HG02678 (cell line): ENCODE data around the gene GORAB.

ENCODE experiments used
- ATAC-seq: cut with Tn5 transposase; IDR thresholded peaks from one replicate; pipeline ENCODE4 v1.9.1; 2021; ENCODE audit warnings: mild to moderate bottlenecking, moderate library complexity; ENCODE audit not compliant: unreplicated experiment

GORAB gene

DNA sequence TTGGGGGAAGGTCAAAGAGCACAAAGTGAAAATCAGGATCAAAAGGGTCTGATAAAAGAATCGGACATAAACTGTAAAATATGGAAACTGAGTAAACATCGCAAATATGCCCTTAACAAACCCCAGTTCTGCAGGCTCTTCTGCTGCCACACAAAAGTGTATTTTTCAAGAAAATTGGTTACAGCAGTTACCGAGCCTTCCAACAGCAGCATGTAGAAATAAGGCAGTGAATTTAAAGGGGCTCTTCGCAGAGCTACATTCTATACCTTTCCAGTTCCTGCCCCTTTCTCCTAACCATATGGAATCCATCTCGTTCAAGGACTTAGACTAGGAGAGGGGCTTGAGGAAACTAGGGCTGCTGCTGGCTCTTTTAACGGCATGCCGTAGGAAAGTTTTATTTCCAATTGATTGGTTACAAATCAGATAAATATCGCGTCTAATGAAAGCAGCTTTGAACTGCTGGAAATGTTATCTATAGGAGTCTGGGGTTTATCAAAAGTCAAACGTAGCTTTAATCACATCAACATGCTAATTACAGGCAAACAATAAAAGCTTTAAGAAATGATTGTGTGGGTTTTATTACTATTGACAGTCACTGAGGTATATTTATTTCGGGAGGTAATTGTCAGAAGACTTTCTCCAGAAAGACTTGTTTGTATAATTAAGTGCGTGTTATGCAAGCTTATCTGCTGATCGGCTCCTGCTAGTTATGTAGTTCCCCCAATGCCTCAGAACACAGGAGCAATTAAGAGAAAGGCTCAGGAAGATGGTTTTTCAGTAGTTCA, 59.1 kb downstream of the GORAB start:
- no peak for ATAC-seq

DNA sequence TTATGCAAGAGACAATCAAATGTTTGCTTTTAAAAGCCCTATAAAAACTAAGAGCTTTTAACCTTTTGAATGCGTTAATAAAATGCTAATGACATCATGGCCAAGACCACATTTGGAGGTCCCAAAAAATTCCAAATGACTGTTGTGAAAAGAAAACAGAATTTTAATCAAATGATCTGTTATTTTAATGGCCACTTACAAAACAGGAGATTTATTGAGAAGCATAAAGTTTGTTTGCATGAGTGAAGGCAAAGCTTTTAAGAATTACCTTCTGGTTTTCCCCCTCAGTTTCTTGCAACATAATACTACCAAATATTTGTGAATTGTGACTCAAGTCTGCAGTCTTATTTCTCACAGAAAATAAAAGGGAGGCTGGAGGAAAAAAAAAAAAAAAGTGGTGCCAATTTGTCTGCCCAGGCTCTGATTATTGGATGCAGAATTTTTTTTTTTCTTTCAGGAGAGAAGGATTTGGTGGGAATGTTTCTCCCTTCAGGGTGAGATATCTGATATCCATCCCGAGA, 60.7 kb downstream of the GORAB start:
- ATAC-seq, result no peak

DNA sequence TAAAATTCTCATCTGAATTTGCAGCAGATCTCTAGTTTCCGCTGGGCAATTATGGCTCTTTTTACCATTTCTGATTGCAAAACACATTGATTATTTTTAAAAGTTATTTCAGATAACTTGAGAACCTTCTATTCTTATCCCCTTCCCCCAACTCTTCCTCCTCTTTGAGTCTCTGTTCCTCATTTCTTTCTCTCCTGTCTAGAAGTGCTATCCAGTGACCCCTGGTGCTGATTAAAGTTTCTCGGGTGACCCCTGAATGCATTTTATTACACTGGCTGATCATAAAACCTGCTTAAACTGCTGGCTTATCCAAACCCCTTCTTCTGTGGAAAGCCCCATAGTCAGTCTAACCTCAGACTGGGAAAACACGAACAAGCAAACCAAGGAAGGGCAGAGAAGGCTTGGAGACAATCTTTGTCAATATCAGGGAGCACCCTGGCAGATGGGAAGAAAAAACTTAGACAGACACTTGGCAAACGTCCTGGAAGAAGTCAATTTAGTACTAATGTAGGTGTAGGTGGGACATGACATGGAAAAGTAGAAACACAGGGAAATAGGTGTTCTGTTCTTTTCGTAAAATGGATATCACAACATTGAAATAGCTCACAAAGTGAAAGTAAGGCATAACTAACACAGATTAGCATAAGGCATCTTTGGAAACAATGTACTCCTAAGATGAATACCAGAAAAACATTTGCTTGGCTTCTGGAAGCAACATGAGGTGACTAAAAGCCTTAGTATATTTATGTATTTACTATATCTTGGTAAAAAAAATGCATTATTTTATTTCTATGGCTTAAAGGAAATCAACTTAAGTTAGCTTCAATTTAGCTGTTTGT, 61.4 kb downstream of the GORAB start:
- no peak for ATAC-seq

DNA sequence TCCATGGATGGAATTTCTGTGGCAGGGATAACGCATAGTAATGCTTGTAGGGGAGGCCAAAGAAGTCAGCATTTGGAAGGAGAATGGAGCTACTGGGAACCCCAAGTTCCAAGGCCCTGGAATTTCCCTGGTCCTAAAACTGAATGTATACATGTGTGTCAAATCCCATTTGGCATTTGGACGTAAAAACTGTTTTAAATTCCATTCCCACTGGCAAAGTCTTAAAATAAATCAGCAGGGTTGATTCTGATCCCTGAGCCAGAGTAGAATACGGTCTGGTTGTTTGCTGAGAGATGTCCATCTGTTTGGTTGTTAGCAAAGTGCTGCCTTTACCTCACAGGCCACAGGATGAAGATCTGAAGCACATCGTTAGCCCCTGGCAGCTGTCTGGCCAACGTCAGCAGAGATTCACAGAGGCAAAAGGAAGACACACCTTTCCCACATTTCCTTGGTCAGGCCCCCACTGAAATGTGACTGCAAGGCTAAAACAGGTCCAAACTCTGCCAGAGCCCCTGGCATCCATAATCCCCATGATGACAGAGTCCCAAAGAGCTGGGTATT, 62.2 kb downstream of the GORAB start:
- no peak for ATAC-seq

DNA sequence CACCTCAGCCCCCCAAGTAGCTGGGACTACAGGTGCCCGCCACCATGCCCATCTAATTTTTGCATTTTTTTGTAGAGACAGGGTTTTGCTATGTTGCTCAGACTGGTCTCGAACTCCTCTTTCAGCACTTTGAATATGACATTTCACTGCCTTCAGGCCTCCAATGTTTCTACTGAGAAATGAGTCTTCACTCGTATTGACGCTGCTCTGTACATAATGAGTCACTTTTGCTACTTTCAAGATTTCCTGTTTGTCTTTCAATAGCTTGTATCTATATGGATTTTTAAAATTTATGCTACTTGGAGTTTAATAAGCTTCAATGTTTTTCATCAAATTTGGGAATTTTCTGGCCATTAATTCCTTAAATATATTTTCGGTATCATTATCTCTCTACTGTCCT, 64.7 kb downstream of the GORAB start:
- ATAC-seq, result no peak

DNA sequence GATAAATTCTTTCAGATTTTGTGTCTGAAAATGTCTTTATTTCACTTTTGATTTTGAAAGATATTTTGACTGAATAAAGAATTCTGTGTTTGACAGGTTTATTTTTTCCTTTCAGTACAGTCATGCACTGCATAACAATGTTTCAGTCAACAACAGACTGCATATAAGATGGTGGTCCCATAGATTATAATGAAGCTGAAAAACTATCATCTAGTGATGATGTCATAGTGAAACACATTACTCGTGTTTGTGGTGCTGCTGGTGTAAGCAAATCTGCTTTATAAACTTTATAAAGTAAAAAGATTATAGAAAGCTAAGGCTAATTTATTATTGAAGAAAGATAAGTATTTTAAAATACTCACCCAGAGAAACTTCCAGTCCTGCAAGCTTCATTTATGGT, 66.7 kb downstream of the GORAB start:
- no peak for ATAC-seq

DNA sequence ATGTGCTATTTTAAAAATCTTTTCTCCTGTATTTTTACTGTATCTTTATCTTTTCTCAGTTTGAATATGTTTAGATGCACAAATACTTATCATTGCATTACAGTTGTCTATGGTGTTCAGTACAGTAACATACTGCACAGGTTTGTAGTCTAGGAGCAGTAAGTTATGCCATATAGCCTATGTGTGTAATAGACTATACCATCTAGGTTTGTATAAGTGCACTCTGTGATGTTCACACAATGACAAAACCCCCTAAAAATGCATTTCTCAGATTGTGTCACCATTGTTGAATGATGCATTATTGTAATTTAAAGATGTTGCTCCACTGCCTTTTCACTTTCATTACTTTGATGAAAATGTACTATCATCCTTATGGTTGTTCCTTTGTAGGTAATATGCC, 67.1 kb downstream of the GORAB start:
- no peak for ATAC-seq

DNA sequence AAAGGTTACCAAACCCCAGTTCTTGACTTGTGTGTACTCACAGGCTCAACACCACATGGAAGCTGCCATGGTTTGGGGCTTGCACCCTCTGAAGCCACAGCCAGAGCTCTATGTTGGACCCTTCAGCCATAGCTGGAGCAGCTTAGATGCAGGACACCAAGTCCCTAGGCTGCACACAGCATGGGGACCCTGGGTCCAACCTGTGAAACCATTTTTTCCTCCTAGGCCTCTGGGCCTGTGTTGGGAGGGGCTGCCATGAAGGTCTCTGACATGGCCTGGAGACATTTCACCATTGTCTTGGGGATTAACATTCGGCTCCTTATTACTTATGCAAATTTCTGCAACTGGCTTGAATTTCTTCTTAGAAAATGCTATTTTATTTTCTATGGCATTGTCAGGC, 69.9 kb downstream of the GORAB start:
- no peak for ATAC-seq
